GM10266 (cell line): Measurements from ENCODE around the gene PPM1L.
A peak's percentile ranks its signal among the peaks of the same experiment; 100 is the strongest.

Experiments
- DNase-seq: peaks from one replicate; pipeline ENCODE4 v3.0.0; 2012; ENCODE audit errors: extremely low spot score
- TF ChIP-seq, protein P1 (sequence below): IDR thresholded peaks from 2 replicates; pipeline ENCODE4 v1.5.1; 2012; ENCODE audit warnings: mild to moderate bottlenecking, low read depth; ENCODE audit not compliant: control insufficient read depth, insufficient read depth; ENCODE audit errors: missing control alignments

PPM1L gene

DNA sequence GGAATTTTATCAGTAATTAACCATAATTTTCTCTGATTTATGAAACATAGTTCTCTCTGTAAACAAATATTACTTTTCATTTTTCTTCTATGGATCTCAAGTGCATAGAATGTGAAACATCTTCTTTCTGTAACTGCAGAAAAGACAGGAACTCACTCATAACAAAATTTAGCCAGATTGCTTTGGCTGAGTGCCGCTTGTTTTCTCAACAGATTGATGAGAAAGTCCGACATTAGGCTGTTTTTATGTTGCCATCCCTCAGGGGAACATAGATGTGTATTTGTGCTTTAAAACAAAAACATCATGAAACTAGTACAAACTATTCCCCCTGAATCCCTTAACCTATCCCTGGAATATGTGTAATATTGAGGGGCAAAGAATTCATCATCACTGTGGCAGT is 194.9 kb downstream of the PPM1L start:
- TF ChIP-seq, protein P1, sequence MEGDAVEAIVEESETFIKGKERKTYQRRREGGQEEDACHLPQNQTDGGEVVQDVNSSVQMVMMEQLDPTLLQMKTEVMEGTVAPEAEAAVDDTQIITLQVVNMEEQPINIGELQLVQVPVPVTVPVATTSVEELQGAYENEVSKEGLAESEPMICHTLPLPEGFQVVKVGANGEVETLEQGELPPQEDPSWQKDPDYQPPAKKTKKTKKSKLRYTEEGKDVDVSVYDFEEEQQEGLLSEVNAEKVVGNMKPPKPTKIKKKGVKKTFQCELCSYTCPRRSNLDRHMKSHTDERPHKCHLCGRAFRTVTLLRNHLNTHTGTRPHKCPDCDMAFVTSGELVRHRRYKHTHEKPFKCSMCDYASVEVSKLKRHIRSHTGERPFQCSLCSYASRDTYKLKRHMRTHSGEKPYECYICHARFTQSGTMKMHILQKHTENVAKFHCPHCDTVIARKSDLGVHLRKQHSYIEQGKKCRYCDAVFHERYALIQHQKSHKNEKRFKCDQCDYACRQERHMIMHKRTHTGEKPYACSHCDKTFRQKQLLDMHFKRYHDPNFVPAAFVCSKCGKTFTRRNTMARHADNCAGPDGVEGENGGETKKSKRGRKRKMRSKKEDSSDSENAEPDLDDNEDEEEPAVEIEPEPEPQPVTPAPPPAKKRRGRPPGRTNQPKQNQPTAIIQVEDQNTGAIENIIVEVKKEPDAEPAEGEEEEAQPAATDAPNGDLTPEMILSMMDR, result no peak
- DNase-seq, result no peak

- no peak for DNase-seq
- TF ChIP-seq, protein P1, result no peak
Observed at GRCh38 chr3:160951642-160952487, 195.8 kb downstream of the PPM1L start.

DNA sequence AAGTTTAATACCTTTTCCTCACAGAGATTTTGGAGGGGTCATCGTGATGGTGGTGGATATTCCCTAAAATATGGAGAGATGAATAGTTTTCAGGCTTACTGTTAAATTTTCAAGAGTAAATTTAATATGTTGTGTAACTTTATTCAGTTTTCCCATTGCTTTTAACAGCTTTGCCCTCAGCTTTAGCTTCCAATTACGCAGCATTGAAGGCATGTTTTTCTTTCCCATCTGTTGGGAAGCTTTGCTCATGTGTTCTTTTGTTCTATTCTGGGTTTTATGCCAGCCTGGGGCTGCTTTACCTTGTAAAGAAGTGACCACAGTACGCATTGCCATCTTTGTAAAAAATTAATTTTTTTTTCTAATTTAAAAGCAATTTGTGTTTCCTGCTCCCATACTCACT is 197.7 kb downstream of the PPM1L start:
- TF ChIP-seq, protein P1, result no peak
- DNase-seq, result no peak

GRCh38 chr3:160956785-160957184 is 200.8 kb downstream of the PPM1L start:
- DNase-seq, result peak; percentile 10
- TF ChIP-seq, protein P1, result peak; percentile 47

GRCh38 chr3:160960568-160960967 is 204.5 kb downstream of the PPM1L start:
- TF ChIP-seq, protein P1, result no peak
- DNase-seq, result no peak

GRCh38 chr3:160963949-160964348 is 207.9 kb downstream of the PPM1L start:
- TF ChIP-seq, protein P1, result no peak
- DNase-seq, result no peak

- no peak for DNase-seq
- TF ChIP-seq, protein P1, result no peak
Observed at GRCh38 chr3:160968761-160969160, 212.7 kb downstream of the PPM1L start.
